WTC11 (cell line): Measurements from ENCODE around the gene PTPN3. TPM values are rescaled to one million over a fixed set of nuclear protein-coding genes. Genes with fewer than 3 reads are reported as not detected.

Experiments used
- ATAC-seq: fragments of 200-7000 bp; cut with Tn5 transposase; 2 replicates; pipeline ENCODE4 v1.10.0; 2021; ENCODE audit warnings: mild to moderate bottlenecking, moderate library complexity
- CTCF ChIA-PET: fragments of 300-600 bp; sonication (Branson Sonifier 250); formaldehyde crosslinking; loops from one replicate; lab custom pipeline; 2021; ENCODE audit warnings: antibody characterized with exemption; lab: Charles Lee
- POLR2A ChIA-PET: fragments of 350-600 bp; sonication (Branson Sonifier 250); formaldehyde crosslinking; loops from one replicate; lab custom pipeline; 2021; ENCODE audit warnings: antibody characterized with exemption; lab: Charles Lee
- DNase-seq: peaks from one replicate; pipeline ENCODE4 v3.0.0; 2021; ENCODE audit warnings: low spot score
- H3K27ac Mint-ChIP-seq: 2 replicates; pipeline ENCODE4 v1.8.0; 2021; ENCODE audit warnings: mixed read lengths
- H3K27me3 Mint-ChIP-seq: 2 replicates; pipeline ENCODE4 v1.8.0; 2021; ENCODE audit warnings: low read depth, mild to moderate bottlenecking, moderate library complexity, mixed read lengths
- H3K36me3 Mint-ChIP-seq: 2 replicates; pipeline ENCODE4 v1.8.0; 2021; ENCODE audit warnings: mixed read lengths
- H3K4me1 Mint-ChIP-seq: 2 replicates; pipeline ENCODE4 v1.8.0; 2022; ENCODE audit warnings: mixed read lengths
- H3K4me3 Mint-ChIP-seq: 2 replicates; pipeline ENCODE4 v1.8.0; 2021; ENCODE audit warnings: mild to moderate bottlenecking, moderate library complexity, mixed read lengths
- H3K9me3 Mint-ChIP-seq: 2 replicates; pipeline ENCODE4 v1.8.0; 2021; ENCODE audit warnings: mixed read lengths
- ATF3 ChIP-seq: sonication (generic); formaldehyde crosslinking; conservative IDR thresholded peaks from 2 replicates; pipeline ENCODE4 v1.8.1; 2022; ENCODE audit warnings: mild to moderate bottlenecking, missing genetic modification reagents
- E2F4 ChIP-seq: sonication (generic); formaldehyde crosslinking; IDR thresholded peaks from 2 replicates; pipeline ENCODE4 v1.8.1; 2022; ENCODE audit warnings: low read depth, mild to moderate bottlenecking, moderate library complexity, missing genetic modification reagents, borderline replicate concordance
- ELF4 ChIP-seq: sonication (generic); formaldehyde crosslinking; IDR thresholded peaks from 2 replicates; pipeline ENCODE4 v1.8.1; 2022; ENCODE audit warnings: low read depth, mild to moderate bottlenecking, moderate library complexity, missing genetic modification reagents
- EMX1 ChIP-seq: fragments of 250-450 bp; sonication (Bioruptor Pico); IDR thresholded peaks from 2 replicates; pipeline ENCODE4 v1.8.0; 2021; ENCODE audit warnings: mild to moderate bottlenecking
- FOXP1 ChIP-seq: sonication (generic); formaldehyde crosslinking; IDR thresholded peaks from 2 replicates; pipeline ENCODE4 v1.8.0; 2022; ENCODE audit warnings: missing genetic modification reagents, mild to moderate bottlenecking, moderate library complexity, borderline replicate concordance
- GABPB1 ChIP-seq: sonication (generic); formaldehyde crosslinking; IDR thresholded peaks from 2 replicates; pipeline ENCODE4 v1.8.1; 2023; ENCODE audit warnings: mild to moderate bottlenecking, missing genetic modification reagents
- GRHL2 ChIP-seq: fragments of 250-450 bp; sonication (Bioruptor Pico); IDR thresholded peaks from 2 replicates; pipeline ENCODE4 v1.8.0; 2022; ENCODE audit warnings: mild to moderate bottlenecking, moderate library complexity; ENCODE audit not compliant: insufficient replicate concordance, severe bottlenecking
- MXD4 ChIP-seq: fragments of 250-450 bp; sonication (Bioruptor Pico); IDR thresholded peaks from 2 replicates; pipeline ENCODE4 v1.8.0; 2021; ENCODE audit warnings: mild to moderate bottlenecking, moderate library complexity, borderline replicate concordance
- PRRX2 ChIP-seq: fragments of 250-450 bp; sonication (Bioruptor Pico); IDR thresholded peaks from 2 replicates; pipeline ENCODE4 v1.8.0; 2021; ENCODE audit warnings: mild to moderate bottlenecking
- RELA ChIP-seq: sonication (generic); formaldehyde crosslinking; IDR thresholded peaks from 2 replicates; pipeline ENCODE4 v1.8.1; 2022; ENCODE audit warnings: missing genetic modification reagents, mild to moderate bottlenecking, borderline replicate concordance
- STAT6 ChIP-seq: sonication (generic); formaldehyde crosslinking; conservative IDR thresholded peaks from 2 replicates; pipeline ENCODE4 v1.8.1; 2023; ENCODE audit warnings: mild to moderate bottlenecking, low read depth, missing genetic modification reagents, moderate library complexity
- TEAD4 ChIP-seq: sonication (generic); formaldehyde crosslinking; IDR thresholded peaks from 2 replicates; pipeline ENCODE4 v1.8.0; 2022; ENCODE audit warnings: mild to moderate bottlenecking, missing genetic modification reagents
- USF1 ChIP-seq: sonication (generic); formaldehyde crosslinking; IDR thresholded peaks from 2 replicates; pipeline ENCODE4 v1.8.0; 2022; ENCODE audit warnings: mild to moderate bottlenecking, missing genetic modification reagents
- ZBTB43 ChIP-seq: sonication (generic); formaldehyde crosslinking; IDR thresholded peaks from 2 replicates; pipeline ENCODE4 v1.8.1; 2023; ENCODE audit warnings: mild to moderate bottlenecking, missing genetic modification reagents
- ZMAT4 ChIP-seq: fragments of 250-450 bp; sonication (Bioruptor Pico); IDR thresholded peaks from 2 replicates; pipeline ENCODE4 v1.9.0; 2021; ENCODE audit warnings: mild to moderate bottlenecking
- ZNF121 ChIP-seq: sonication (generic); formaldehyde crosslinking; IDR thresholded peaks from 2 replicates; pipeline ENCODE4 v1.8.0; 2023; ENCODE audit warnings: missing genetic modification reagents
- ZNF138 ChIP-seq: sonication (generic); formaldehyde crosslinking; conservative IDR thresholded peaks from 2 replicates; pipeline ENCODE4 v1.8.1; 2022; ENCODE audit warnings: mild to moderate bottlenecking, moderate library complexity, missing genetic modification reagents
- ZNF416 ChIP-seq: fragments of 250-450 bp; sonication (Bioruptor Pico); IDR thresholded peaks from 2 replicates; pipeline ENCODE4 v1.9.0; 2021; ENCODE audit warnings: mild to moderate bottlenecking, inconsistent platforms
- ZNF425 ChIP-seq: fragments of 250-450 bp; sonication (Bioruptor Pico); conservative IDR thresholded peaks from 2 replicates; pipeline ENCODE4 v1.9.0; 2021; ENCODE audit warnings: mild to moderate bottlenecking
- ZNF512 ChIP-seq: sonication (generic); formaldehyde crosslinking; IDR thresholded peaks from 2 replicates; pipeline ENCODE4 v1.8.1; 2022; ENCODE audit warnings: missing genetic modification reagents, borderline replicate concordance
- total RNA-seq: library from RNA; stranded (reverse); gene quantifications from 3 replicates; pipeline ENCODE4 v1.2.3, GENCODE V29; 2021
- TF ChIP-seq, protein P1 (sequence below): fragments of 250-450 bp; sonication (Bioruptor Pico); IDR thresholded peaks from 2 replicates; pipeline ENCODE4 v1.9.0; 2021; ENCODE audit warnings: moderate library complexity, mild to moderate bottlenecking, inconsistent platforms, borderline replicate concordance

Gene PTPN3
- total RNA-seq, 1 experiment from 2014 or later, result 1.7 TPM

DNA sequence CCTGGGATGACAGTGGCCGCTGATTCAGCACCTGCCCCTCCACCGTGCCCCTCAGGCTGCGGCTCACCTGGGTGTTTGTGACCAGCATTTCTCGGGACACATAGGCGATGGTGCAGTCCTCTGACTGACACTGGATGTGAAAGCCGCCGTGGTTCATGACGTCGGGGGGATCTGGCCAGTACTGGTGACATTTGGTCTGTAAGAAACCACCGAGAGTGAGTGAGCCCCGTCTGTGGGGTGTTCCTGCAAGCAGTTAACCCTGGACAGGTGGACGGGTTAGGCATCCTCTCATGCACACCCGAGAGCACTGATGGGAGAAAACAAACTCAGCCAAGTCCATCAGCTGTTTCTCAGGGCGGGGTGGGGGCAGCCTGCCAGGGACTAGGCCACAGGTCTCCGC is 114.8 kb downstream of the PTPN3 start:
- no peak for DNase-seq
- CTCF ChIA-PET, result no interaction called here
- H3K27ac Mint-ChIP-seq, result no peak overlapping the region
- POLR2A ChIA-PET, result no interaction called here
- TF ChIP-seq GABPB1 (CRISPR knock-in tag) (no peak), FOXP1 (no peak), ZNF138 (no peak), ZNF512 (no peak), ZNF121 (CRISPR knock-in tag) (no peak), RELA (no peak), ATF3 (CRISPR knock-in tag) (no peak), ZMAT4 (no peak), EMX1 (no peak), GRHL2 (no peak), TEAD4 (no peak), ZNF416 (CRISPR knock-in tag) (no peak), ELF4 (CRISPR knock-in tag) (no peak), MXD4 (CRISPR knock-in tag) (no peak)
- TF ChIP-seq, protein P1, sequence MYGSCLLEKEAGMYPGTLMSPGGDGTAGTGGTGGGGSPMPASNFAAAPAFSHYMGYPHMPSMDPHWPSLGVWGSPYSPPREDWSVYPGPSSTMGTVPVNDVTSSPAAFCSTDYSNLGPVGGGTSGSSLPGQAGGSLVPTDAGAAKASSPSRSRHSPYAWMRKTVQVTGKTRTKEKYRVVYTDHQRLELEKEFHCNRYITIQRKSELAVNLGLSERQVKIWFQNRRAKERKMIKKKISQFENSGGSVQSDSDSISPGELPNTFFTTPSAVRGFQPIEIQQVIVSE (CRISPR knock-in tag), result no peak
- peaks cover 4% of the 10 kb centered on the region for H3K9me3 Mint-ChIP-seq
- ATAC-seq, result no peak
- no peaks in the 10 kb centered on the region for H3K4me1 Mint-ChIP-seq
- no peaks in the 10 kb centered on the region for H3K27me3 Mint-ChIP-seq
- no peak overlapping the region for H3K4me3 Mint-ChIP-seq
- peaks cover 5% of the 10 kb centered on the region for H3K36me3 Mint-ChIP-seq

- Mint-ChIP-seq H3K4me1 (no peaks in the 10 kb centered on the region), H3K4me3 (no peak overlapping the region), H3K27me3 (no peaks in the 10 kb centered on the region), H3K36me3 (peaks cover 7% of the 10 kb centered on the region), H3K27ac (no peak overlapping the region), H3K9me3 (peaks cover 5% of the 10 kb centered on the region)
- no peak for ATAC-seq
- DNase-seq, result no peak
- CTCF ChIA-PET, result no interaction called here
- TF ChIP-seq E2F4, result no peak
- no peak for TF ChIP-seq PRRX2 (CRISPR knock-in tag)
- no peak for TF ChIP-seq STAT6 (CRISPR knock-in tag)
- TF ChIP-seq ZNF425, result no peak
- TF ChIP-seq ZBTB43 (CRISPR knock-in tag), result no peak
- no peak for TF ChIP-seq USF1 (CRISPR knock-in tag)
- POLR2A ChIA-PET, result no interaction called here
These were observed 115.5 kb downstream of the PTPN3 start for GRCh38 chr9:109382585-109382984.
